Measurements from ENCODE around the gene CLBA1.

CLBA1 gene

GRCh38 chr14:104964546-104964945 is 21.0 kb upstream of the CLBA1 start:
- Histone ChIP-seq H3K27ac (ENCODE audit: low read depth, low read length) (no peak overlapping the region), H3K4me3 (ENCODE audit: low read length) (no peak overlapping the region), H3K9ac (ENCODE audit: low read depth, low read length) (no peak overlapping the region), H3K27me3 (ENCODE audit: insufficient read depth, low read length) (peaks cover 4% of the 10 kb centered on the region; the same call in 1 of the 2 replicates), H3K4me1 (ENCODE audit: insufficient read depth, low read length) (peaks cover 19% of the 10 kb centered on the region), H3K36me3 (ENCODE audit: insufficient read depth, low read length) (no peaks in the 10 kb centered on the region), H3K9me3 (ENCODE audit: insufficient read depth, low read depth, low read length) (no peaks in the 10 kb centered on the region)
- WGBS: 94% methylated on average over 7 of the region's 7 CpGs

- Histone ChIP-seq H3K27ac (ENCODE audit: low read depth, low read length) (no peak overlapping the region), H3K27me3 (ENCODE audit: insufficient read depth, low read length) (peaks cover 4% of the 10 kb centered on the region; the same call in 1 of the 2 replicates), H3K36me3 (ENCODE audit: insufficient read depth, low read length) (no peaks in the 10 kb centered on the region), H3K9ac (ENCODE audit: low read depth, low read length) (no peak overlapping the region), H3K4me1 (ENCODE audit: insufficient read depth, low read length) (peaks cover 19% of the 10 kb centered on the region), H3K4me3 (ENCODE audit: low read length) (no peak overlapping the region), H3K9me3 (ENCODE audit: insufficient read depth, low read depth, low read length) (no peaks in the 10 kb centered on the region)
- 89% methylated on average over 13 of the region's 13 CpGs for WGBS
Observed at GRCh38 chr14:104965561-104966231, 19.9 kb upstream of the CLBA1 start.

- Histone ChIP-seq H3K4me1 (ENCODE audit: insufficient read depth, low read length) (peaks cover 19% of the 10 kb centered on the region), H3K9me3 (ENCODE audit: insufficient read depth, low read depth, low read length) (no peaks in the 10 kb centered on the region), H3K9ac (ENCODE audit: low read depth, low read length) (no peak overlapping the region), H3K27me3 (ENCODE audit: insufficient read depth, low read length) (peaks cover 4% of the 10 kb centered on the region; the same call in 1 of the 2 replicates), H3K36me3 (ENCODE audit: insufficient read depth, low read length) (no peaks in the 10 kb centered on the region), H3K27ac (ENCODE audit: low read depth, low read length) (no peak overlapping the region), H3K4me3 (ENCODE audit: low read length) (no peak overlapping the region)
- WGBS: 89% methylated on average over 9 of the region's 9 CpGs
Observed at GRCh38 chr14:104966261-104966865, 19.2 kb upstream of the CLBA1 start.

- Histone ChIP-seq H3K9ac (ENCODE audit: low read depth, low read length) (no peak overlapping the region), H3K9me3 (ENCODE audit: insufficient read depth, low read depth, low read length) (no peaks in the 10 kb centered on the region), H3K27ac (ENCODE audit: low read depth, low read length) (no peak overlapping the region), H3K4me1 (ENCODE audit: insufficient read depth, low read length) (peaks cover 19% of the 10 kb centered on the region), H3K27me3 (ENCODE audit: insufficient read depth, low read length) (peaks cover 4% of the 10 kb centered on the region; the same call in 1 of the 2 replicates), H3K4me3 (ENCODE audit: low read length) (no peak overlapping the region; the same call in 1 of the 2 replicates), H3K36me3 (ENCODE audit: insufficient read depth, low read length) (no peaks in the 10 kb centered on the region)
- WGBS: 67% methylated on average over 7 of the region's 8 CpGs
Observed at GRCh38 chr14:104966981-104967385, 18.6 kb upstream of the CLBA1 start.

GRCh38 chr14:104967386-104968152 is 18.0 kb upstream of the CLBA1 start:
- Histone ChIP-seq H3K9ac (ENCODE audit: low read depth, low read length) (peak overlapping the region; percentile 50), H3K4me3 (ENCODE audit: low read length) (peak overlapping the region; percentile 43), H3K27ac (ENCODE audit: low read depth, low read length) (no peak overlapping the region), H3K36me3 (ENCODE audit: insufficient read depth, low read length) (no peaks in the 10 kb centered on the region), H3K9me3 (ENCODE audit: insufficient read depth, low read depth, low read length) (no peaks in the 10 kb centered on the region), H3K27me3 (ENCODE audit: insufficient read depth, low read length) (peaks cover 4% of the 10 kb centered on the region; the same call in 1 of the 2 replicates), H3K4me1 (ENCODE audit: insufficient read depth, low read length) (peaks cover 19% of the 10 kb centered on the region)
- WGBS: 6% methylated on average over 36 of the region's 36 CpGs

GRCh38 chr14:104968153-104968527 is 17.4 kb upstream of the CLBA1 start:
- Histone ChIP-seq H3K27ac (ENCODE audit: low read depth, low read length) (no peak overlapping the region), H3K4me1 (ENCODE audit: insufficient read depth, low read length) (peaks cover 23% of the 10 kb centered on the region), H3K4me3 (ENCODE audit: low read length) (peak overlapping the region; percentile 43), H3K9me3 (ENCODE audit: insufficient read depth, low read depth, low read length) (no peaks in the 10 kb centered on the region), H3K9ac (ENCODE audit: low read depth, low read length) (no peak overlapping the region), H3K36me3 (ENCODE audit: insufficient read depth, low read length) (no peaks in the 10 kb centered on the region), H3K27me3 (ENCODE audit: insufficient read depth, low read length) (peaks cover 4% of the 10 kb centered on the region; the same call in 1 of the 2 replicates)
- WGBS: 17% methylated on average over 12 of the region's 12 CpGs

GRCh38 chr14:104968541-104969401 is 16.8 kb upstream of the CLBA1 start:
- peaks cover 28% of the 10 kb centered on the region for H3K4me1 ChIP-seq (ENCODE audit: insufficient read depth, low read length)
- H3K27ac ChIP-seq (ENCODE audit: low read depth, low read length): no peak overlapping the region
- H3K9ac ChIP-seq (ENCODE audit: low read depth, low read length): no peak overlapping the region
- peaks cover 4% of the 10 kb centered on the region; the same call in 1 of the 2 replicates for H3K27me3 ChIP-seq (ENCODE audit: insufficient read depth, low read length)
- no peaks in the 10 kb centered on the region for H3K36me3 ChIP-seq (ENCODE audit: insufficient read depth, low read length)
- 69% methylated on average over 21 of the region's 21 CpGs for WGBS
- H3K9me3 ChIP-seq (ENCODE audit: insufficient read depth, low read depth, low read length): no peaks in the 10 kb centered on the region
- no peak overlapping the region for H3K4me3 ChIP-seq (ENCODE audit: low read length)

- H3K36me3 ChIP-seq (ENCODE audit: insufficient read depth, low read length): no peaks in the 10 kb centered on the region
- H3K9me3 ChIP-seq (ENCODE audit: insufficient read depth, low read depth, low read length): no peaks in the 10 kb centered on the region
- no peak overlapping the region for H3K4me3 ChIP-seq (ENCODE audit: low read length)
- H3K4me1 ChIP-seq (ENCODE audit: insufficient read depth, low read length): peaks cover 28% of the 10 kb centered on the region
- H3K9ac ChIP-seq (ENCODE audit: low read depth, low read length): no peak overlapping the region
- H3K27ac ChIP-seq (ENCODE audit: low read depth, low read length): no peak overlapping the region
- 91% methylated on average over 10 of the region's 10 CpGs for WGBS
- H3K27me3 ChIP-seq (ENCODE audit: insufficient read depth, low read length): peaks cover 4% of the 10 kb centered on the region; the same call in 1 of the 2 replicates
Observed at GRCh38 chr14:104969741-104970230, 15.8 kb upstream of the CLBA1 start.

GRCh38 chr14:104970231-104971068 is 15.1 kb upstream of the CLBA1 start:
- no peak overlapping the region for H3K9ac ChIP-seq (ENCODE audit: low read depth, low read length)
- peaks cover 4% of the 10 kb centered on the region; the same call in 1 of the 2 replicates for H3K27me3 ChIP-seq (ENCODE audit: insufficient read depth, low read length)
- H3K4me1 ChIP-seq (ENCODE audit: insufficient read depth, low read length): peaks cover 28% of the 10 kb centered on the region
- H3K27ac ChIP-seq (ENCODE audit: low read depth, low read length): no peak overlapping the region
- no peaks in the 10 kb centered on the region for H3K36me3 ChIP-seq (ENCODE audit: insufficient read depth, low read length)
- H3K9me3 ChIP-seq (ENCODE audit: insufficient read depth, low read depth, low read length): no peaks in the 10 kb centered on the region
- 61% methylated on average over 19 of the region's 19 CpGs for WGBS
- H3K4me3 ChIP-seq (ENCODE audit: low read length): no peak overlapping the region

Data from HUES64 (cell line).